Brain microvascular endothelial cell (primary cell): ENCODE results near the gene GAN.

Experiments used
- DNase-seq: peaks from one replicate; pipeline ENCODE4 v3.0.0-alpha.2; 2020
- H3K27ac ChIP-seq: fragments of 250-450 bp; sonication (Bioruptor Pico); 2 replicates; pipeline ENCODE4 v1.5.1; 2020; ENCODE audit warnings: mild to moderate bottlenecking, moderate library complexity
- H3K27me3 ChIP-seq: fragments of 250-450 bp; sonication (Bioruptor Pico); replicated peaks from 2 replicates; pipeline ENCODE4 v1.5.1; 2020; ENCODE audit warnings: mild to moderate bottlenecking
- H3K36me3 ChIP-seq: fragments of 250-450 bp; sonication (Bioruptor Pico); replicated peaks from 2 replicates; pipeline ENCODE4 v1.5.1; 2020; ENCODE audit warnings: mild to moderate bottlenecking
- H3K4me3 ChIP-seq: 2 replicates; pipeline ENCODE4 v1.5.1; 2011; ENCODE audit warnings: low read depth, mild to moderate bottlenecking, control low read depth, low read length, moderate library complexity
- in situ Hi-C: cut with HindIII; loops from 2 replicates; pipeline ENCODE4 v1.10.0; 2017; ENCODE audit warnings: low sequenced_read_pairs, low pct_ligation_motif_present
- TF ChIP-seq, protein P1 (sequence below): IDR thresholded peaks from 2 replicates; pipeline ENCODE4 v1.5.1; 2011; ENCODE audit warnings: low read depth, mild to moderate bottlenecking, moderate library complexity, low read length, control low read depth, inconsistent platforms; ENCODE audit errors: missing control alignments

Gene GAN

GRCh38 chr16:81371106-81371505, 56.3 kb downstream of the GAN start:
- in situ Hi-C loops, result loop anchor here (25.0 kb wide), 1 partner anchor 366 kb away; no protein-coding TSS in a partner anchor
- DNase-seq, result no peak
- no peak overlapping the region for H3K27ac ChIP-seq
- no peak overlapping the region for H3K4me3 ChIP-seq
- H3K27me3 ChIP-seq, result no peaks in the 10 kb centered on the region
- H3K36me3 ChIP-seq, result peaks cover 20% of the 10 kb centered on the region
- TF ChIP-seq, protein P1, sequence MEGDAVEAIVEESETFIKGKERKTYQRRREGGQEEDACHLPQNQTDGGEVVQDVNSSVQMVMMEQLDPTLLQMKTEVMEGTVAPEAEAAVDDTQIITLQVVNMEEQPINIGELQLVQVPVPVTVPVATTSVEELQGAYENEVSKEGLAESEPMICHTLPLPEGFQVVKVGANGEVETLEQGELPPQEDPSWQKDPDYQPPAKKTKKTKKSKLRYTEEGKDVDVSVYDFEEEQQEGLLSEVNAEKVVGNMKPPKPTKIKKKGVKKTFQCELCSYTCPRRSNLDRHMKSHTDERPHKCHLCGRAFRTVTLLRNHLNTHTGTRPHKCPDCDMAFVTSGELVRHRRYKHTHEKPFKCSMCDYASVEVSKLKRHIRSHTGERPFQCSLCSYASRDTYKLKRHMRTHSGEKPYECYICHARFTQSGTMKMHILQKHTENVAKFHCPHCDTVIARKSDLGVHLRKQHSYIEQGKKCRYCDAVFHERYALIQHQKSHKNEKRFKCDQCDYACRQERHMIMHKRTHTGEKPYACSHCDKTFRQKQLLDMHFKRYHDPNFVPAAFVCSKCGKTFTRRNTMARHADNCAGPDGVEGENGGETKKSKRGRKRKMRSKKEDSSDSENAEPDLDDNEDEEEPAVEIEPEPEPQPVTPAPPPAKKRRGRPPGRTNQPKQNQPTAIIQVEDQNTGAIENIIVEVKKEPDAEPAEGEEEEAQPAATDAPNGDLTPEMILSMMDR, result no peak

DNA sequence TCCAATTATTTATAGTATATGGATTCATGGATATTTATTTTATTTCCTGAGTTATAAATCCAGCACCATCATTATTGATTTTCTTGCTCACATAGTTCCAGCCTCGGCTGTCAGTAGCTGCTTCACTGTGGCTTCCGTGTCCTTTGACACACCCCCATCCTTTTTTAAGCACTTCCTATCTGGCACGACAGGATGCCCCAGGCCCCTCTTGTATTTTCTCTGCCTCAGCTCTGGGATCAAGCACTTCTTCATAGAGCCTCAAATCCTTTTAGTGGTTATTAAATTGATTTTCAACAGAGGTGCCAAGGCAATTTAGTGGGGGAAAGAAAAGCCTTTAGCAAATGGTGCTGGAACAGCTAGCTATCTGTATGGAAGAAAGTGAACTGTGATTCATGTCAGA, 59.8 kb downstream of the GAN start:
- in situ Hi-C loops, result loop anchor here (25.0 kb wide), 1 partner anchor 363 kb away; no protein-coding TSS in a partner anchor
- H3K36me3 ChIP-seq, result peaks cover 12% of the 10 kb centered on the region
- DNase-seq, result no peak
- TF ChIP-seq, protein P1, result no peak
- H3K27me3 ChIP-seq, result no peaks in the 10 kb centered on the region
- H3K27ac ChIP-seq, result no peak overlapping the region
- no peak overlapping the region for H3K4me3 ChIP-seq

GRCh38 chr16:81376880-81377279, 62.1 kb downstream of the GAN start:
- DNase-seq, result no peak
- TF ChIP-seq, protein P1, result no peak
- H3K36me3 ChIP-seq, result peaks cover 11% of the 10 kb centered on the region
- in situ Hi-C loops, result no loop called here
- no peak overlapping the region for H3K27ac ChIP-seq
- no peak overlapping the region for H3K4me3 ChIP-seq
- H3K27me3 ChIP-seq, result no peaks in the 10 kb centered on the region

DNA sequence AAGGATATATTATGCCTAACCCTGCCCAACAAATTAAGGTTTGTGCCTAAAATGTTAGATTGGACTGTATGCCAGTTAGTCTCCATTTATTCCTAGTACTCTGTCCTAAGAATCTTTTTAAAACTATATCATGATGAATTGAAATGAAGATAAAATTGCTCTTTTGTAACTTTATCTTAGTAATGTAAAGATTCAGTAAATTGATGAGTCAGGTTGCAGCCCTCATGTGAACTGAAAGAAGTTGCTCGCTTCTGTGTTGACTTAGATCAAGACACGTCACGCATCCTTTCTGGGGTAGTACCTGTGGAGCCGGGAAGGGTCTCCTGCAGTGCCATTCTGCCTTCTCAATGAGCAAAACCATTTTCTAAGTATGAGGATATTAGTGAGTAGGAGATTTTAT, 63.3 kb downstream of the GAN start:
- H3K36me3 ChIP-seq, result peaks cover 7% of the 10 kb centered on the region
- in situ Hi-C loops, result no loop called here
- H3K27ac ChIP-seq, result no peak overlapping the region
- H3K4me3 ChIP-seq, result no peak overlapping the region
- TF ChIP-seq, protein P1, result no peak
- no peak for DNase-seq
- no peaks in the 10 kb centered on the region for H3K27me3 ChIP-seq

DNA sequence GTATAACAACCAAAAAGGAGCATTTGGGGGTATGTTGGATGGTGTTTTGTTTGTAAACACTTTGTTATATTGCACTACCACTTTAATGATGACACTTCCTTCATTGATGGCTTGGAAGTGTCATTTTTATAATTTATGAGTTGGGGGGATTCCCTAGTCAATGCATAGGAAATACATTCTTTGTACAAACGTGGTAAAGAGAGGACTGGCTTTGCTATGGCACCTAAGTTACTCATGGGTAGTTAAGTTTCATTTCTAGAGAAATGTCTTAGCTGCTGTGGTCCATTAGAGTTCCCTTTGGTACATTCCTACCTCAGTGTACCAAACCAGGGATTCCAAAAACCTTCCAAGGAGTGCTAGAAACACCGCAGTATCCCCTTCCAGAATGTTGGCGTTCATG, 66.2 kb downstream of the GAN start:
- Histone ChIP-seq H3K27ac (no peak overlapping the region), H3K27me3 (no peaks in the 10 kb centered on the region), H3K4me3 (no peak overlapping the region), H3K36me3 (peaks cover 3% of the 10 kb centered on the region)
- in situ Hi-C loops, result no loop called here
- TF ChIP-seq, protein P1, result no peak
- DNase-seq, result no peak

GRCh38 chr16:81384006-81384405, 69.2 kb downstream of the GAN start:
- DNase-seq, result no peak
- in situ Hi-C loops, result no loop called here
- TF ChIP-seq, protein P1, result no peak
- no peak overlapping the region for H3K27ac ChIP-seq
- no peaks in the 10 kb centered on the region for H3K27me3 ChIP-seq
- H3K4me3 ChIP-seq, result no peak overlapping the region
- no peaks in the 10 kb centered on the region for H3K36me3 ChIP-seq
